HepG2 (cell line): ENCODE results near the gene FAM50A. TPM values are rescaled to one million over a fixed set of nuclear protein-coding genes. Genes with fewer than 3 reads are reported as not detected.

Experiments
- ARNT ChIP-seq: fragments of 450-650 bp; IDR thresholded peaks from 2 replicates; pipeline ENCODE4 v1.6.1; 2017
- BRF2 ChIP-seq: sonication (generic); formaldehyde crosslinking; IDR thresholded peaks from 2 replicates; pipeline ENCODE4 v1.8.1; 2022; ENCODE audit warnings: mild to moderate bottlenecking, missing genetic modification reagents
- DR1 ChIP-seq: sonication (generic); formaldehyde crosslinking; IDR thresholded peaks from 2 replicates; pipeline ENCODE4 v1.8.0; 2021; ENCODE audit warnings: mild to moderate bottlenecking, missing genetic modification reagents, inconsistent platforms
- HIVEP1 ChIP-seq: sonication (generic); formaldehyde crosslinking; IDR thresholded peaks from 2 replicates; pipeline ENCODE4 v1.4.0; 2020; ENCODE audit warnings: mild to moderate bottlenecking, missing genetic modification reagents
- HNF4G ChIP-seq, 2 experiments: sonication (generic) in 1 of 2; formaldehyde crosslinking in 1 of 2; IDR thresholded peaks; 2 replicates each; pipeline versions ENCODE4 v1.4.0 to v1.6.1; 2011 to 2020; ENCODE audit warnings: borderline replicate concordance in 2 of 2, low read depth in 2 of 2, mild to moderate bottlenecking in 2 of 2, low read length in 1 of 2, missing genetic modification reagents in 1 of 2, moderate library complexity in 1 of 2
- NCOR1 ChIP-seq: fragments of 200-600 bp; sonication (generic); IDR thresholded peaks from 2 replicates; pipeline ENCODE4 v1.7.0; 2017; ENCODE audit warnings: antibody characterized with exemption, low read length, borderline replicate concordance
- NR2F6 ChIP-seq, 2 experiments: IDR thresholded peaks; 2 replicates each; pipeline ENCODE4 v1.6.1; 2016; ENCODE audit warnings: antibody characterized with exemption in 1 of 2, mild to moderate bottlenecking in 1 of 2
- RARA ChIP-seq: IDR thresholded peaks from 2 replicates; pipeline ENCODE4 v1.6.1; 2016; ENCODE audit warnings: missing genetic modification reagents, missing compliant biosample characterization
- RBM22 ChIP-seq: fragments of 200-400 bp; formaldehyde crosslinking; optimal IDR thresholded peaks from 2 replicates; pipeline ENCODE3; 2017; ENCODE audit warnings: mild to moderate bottlenecking, low read length, moderate library complexity
- THRA ChIP-seq: sonication (generic); formaldehyde crosslinking; IDR thresholded peaks from 2 replicates; pipeline ENCODE4 v1.4.0; 2020; ENCODE audit warnings: missing genetic modification reagents, borderline replicate concordance
- TMF1 ChIP-seq: sonication (generic); formaldehyde crosslinking; IDR thresholded peaks from 2 replicates; pipeline ENCODE4 v1.8.1; 2022; ENCODE audit warnings: low read depth, missing genetic modification reagents
- TRAFD1 ChIP-seq: sonication (generic); formaldehyde crosslinking; IDR thresholded peaks from 2 replicates; pipeline ENCODE4 v1.5.1; 2020; ENCODE audit warnings: missing genetic modification reagents, mild to moderate bottlenecking, borderline replicate concordance
- ZC3H13 ChIP-seq: sonication (generic); formaldehyde crosslinking; IDR thresholded peaks from 2 replicates; pipeline ENCODE4 v1.8.1; 2023; ENCODE audit warnings: mild to moderate bottlenecking, missing genetic modification reagents, moderate library complexity
- ZFP36 ChIP-seq: fragments of 150-350 bp; IDR thresholded peaks from 2 replicates; pipeline ENCODE4 v1.6.1; 2018; ENCODE audit warnings: borderline replicate concordance, low read length, low read depth; ENCODE audit not compliant: partially characterized antibody
- ZNF101 ChIP-seq: sonication (generic); formaldehyde crosslinking; IDR thresholded peaks from 2 replicates; pipeline ENCODE4 v1.4.0; 2020; ENCODE audit warnings: mild to moderate bottlenecking, low read depth, missing genetic modification reagents, borderline replicate concordance
- ZNF292 ChIP-seq: sonication (generic); formaldehyde crosslinking; IDR thresholded peaks from 2 replicates; pipeline ENCODE4 v1.8.1; 2022; ENCODE audit warnings: mild to moderate bottlenecking, low read depth, missing genetic modification reagents, borderline replicate concordance
- ZNF562 ChIP-seq: sonication (generic); formaldehyde crosslinking; IDR thresholded peaks from 2 replicates; pipeline ENCODE4 v1.8.0; 2022; ENCODE audit warnings: missing genetic modification reagents, borderline replicate concordance
- ZNF564 ChIP-seq: sonication (generic); formaldehyde crosslinking; IDR thresholded peaks from 2 replicates; pipeline ENCODE4 v1.8.1; 2023; ENCODE audit warnings: mild to moderate bottlenecking, missing genetic modification reagents
- ZNF580 ChIP-seq: IDR thresholded peaks from 2 replicates; pipeline ENCODE4 v1.6.1; 2016; ENCODE audit warnings: low read depth, borderline replicate concordance
- ZNF607 ChIP-seq: sonication (generic); formaldehyde crosslinking; IDR thresholded peaks from 2 replicates; pipeline ENCODE4 v1.5.1; 2020; ENCODE audit warnings: missing genetic modification reagents, mild to moderate bottlenecking, borderline replicate concordance
- ZNF766 ChIP-seq: sonication (generic); formaldehyde crosslinking; IDR thresholded peaks from 2 replicates; pipeline ENCODE4 v1.5.0; 2020; ENCODE audit warnings: missing genetic modification reagents, borderline replicate concordance
- ZNF878 ChIP-seq: sonication (generic); formaldehyde crosslinking; IDR thresholded peaks from 2 replicates; pipeline ENCODE4 v1.8.1; 2023; ENCODE audit warnings: mild to moderate bottlenecking, missing genetic modification reagents, moderate library complexity
- ZSCAN29 ChIP-seq: sonication (generic); formaldehyde crosslinking; conservative IDR thresholded peaks from 2 replicates; pipeline ENCODE4 v1.4.0; 2020; ENCODE audit warnings: mild to moderate bottlenecking, missing genetic modification reagents
- polyA plus RNA-seq, 8 experiments: library from polyadenylated mRNA; depleted of rRNA in 3 of 8; stranded (reverse) in 7 of 8; unstranded in 1 of 8; fragments of >200 nt; fragmentation: Illumina TruSeq in 4 of 8; extraction: Trizol in 4 of 8; gene quantifications; 2 replicates each; pipeline versions ENCODE4 v1.2.1 to v1.2.3, GENCODE V29; 2011 to 2016; ENCODE audit warnings: low read depth in 4 of 8, missing spikeins in 1 of 8, mixed read lengths in 1 of 8; ENCODE audit not compliant: insufficient read depth in 1 of 8
- total RNA-seq, 5 experiments: library from RNA; depleted of rRNA; stranded (reverse); fragments of >200 nt; fragmentation: Illumina TruSeq; extraction: Trizol; gene quantifications; 2 replicates each; pipeline ENCODE4 v1.2.3, GENCODE V29; 2016; ENCODE audit warnings: low read depth in 1 of 5

FAM50A gene
- total and polyA plus RNA-seq, 2 of the 13 experiments (the other 11 are each of a cell fraction or from before 2014, with no cell fraction given): 30.7 to 40.7 TPM

- peak; percentile 70 for TF ChIP-seq HNF4G (IDR thresholded peaks at IDR 0.05; ENCODE audit: borderline replicate concordance, low read depth, low read length)
- no peak for TF ChIP-seq HNF4G (CRISPR knock-in tag; IDR thresholded peaks at IDR 0.05; ENCODE audit: borderline replicate concordance, low read depth)
- TF ChIP-seq ZFP36: no peak
- TF ChIP-seq ZNF101 (CRISPR knock-in tag): no peak
- TF ChIP-seq ZNF580 (CRISPR knock-in tag): peak; percentile 42; the same call in 1 of the 2 replicates
- TF ChIP-seq BRF2: no peak
- peak; percentile 59; the same call in 1 of the 2 replicates for TF ChIP-seq ZC3H13 (CRISPR knock-in tag)
- no peak for TF ChIP-seq ZSCAN29 (CRISPR knock-in tag)
- no peak for TF ChIP-seq ZNF292 (CRISPR knock-in tag)
- 0 out of 2 replicates have a peak, but pooled peaks have one; percentile 50 for TF ChIP-seq TMF1 (CRISPR knock-in tag)
- no peak for TF ChIP-seq TRAFD1 (CRISPR knock-in tag)
- peak; percentile 99 for TF ChIP-seq RBM22
- no peak for TF ChIP-seq ZNF607 (CRISPR knock-in tag)
- peak; percentile 28; the same call in 1 of the 2 replicates for TF ChIP-seq NCOR1
- TF ChIP-seq HIVEP1 (CRISPR knock-in tag): 0 out of 2 replicates have a peak, but pooled peaks have one; percentile 43
- TF ChIP-seq RARA: peak; percentile 47; the same call in 1 of the 2 replicates
- TF ChIP-seq ZNF562: no peak
- TF ChIP-seq ARNT: no peak
- no peak for TF ChIP-seq NR2F6 (IDR thresholded peaks at IDR 0.05)
- TF ChIP-seq NR2F6 (CRISPR knock-in tag; IDR thresholded peaks at IDR 0.05): peak; percentile 23; the same call in 1 of the 2 replicates
- 0 out of 2 replicates have a peak, but pooled peaks have one; percentile 52 for TF ChIP-seq ZNF564 (CRISPR knock-in tag)
- TF ChIP-seq ZNF878 (CRISPR knock-in tag): 0 out of 2 replicates have a peak, but pooled peaks have one; percentile 72
- no peak for TF ChIP-seq THRA (CRISPR knock-in tag)
- TF ChIP-seq DR1 (CRISPR knock-in tag): no peak
- TF ChIP-seq ZNF766 (CRISPR knock-in tag): no peak
Measured at GRCh38 chrX:154401045-154401799, 42.7 kb upstream of the FAM50A start (continued).
